DMS153 treated with DMSO at 0.1 percent for 48 hours (cell line): Measurements from ENCODE around the gene POLD3.
"Not testable (repeated sequence)": the region's sequence is repeated elsewhere in the genome, so short reads cannot be mapped to it uniquely, and the experiment has no call there.

Experiments used
- DNase-seq: peaks from one replicate; lab custom pipeline; 2025; ENCODE audit not compliant: unreplicated experiment; lab: John Stamatoyannopoulos, UW

Gene POLD3

GRCh38 chr11:74636630-74637184, 44.3 kb downstream of the POLD3 start:
- DNase-seq = no peak

- DNase-seq = no peak
These were observed 45.3 kb downstream of the POLD3 start for GRCh38 chr11:74637700-74638099.

GRCh38 chr11:74638869-74639268, 46.5 kb downstream of the POLD3 start:
- DNase-seq = no peak

GRCh38 chr11:74639533-74639932, 47.2 kb downstream of the POLD3 start:
- DNase-seq = no peak

GRCh38 chr11:74641289-74641688, 48.9 kb downstream of the POLD3 start:
- DNase-seq = peak; percentile 11

GRCh38 chr11:74641905-74642304, 49.5 kb downstream of the POLD3 start:
- no peak for DNase-seq

GRCh38 chr11:74642912-74643311, 50.5 kb downstream of the POLD3 start:
- no peak for DNase-seq

GRCh38 chr11:74644081-74644480, 51.7 kb downstream of the POLD3 start:
- no peak for DNase-seq

- no peak for DNase-seq
These were observed 53.8 kb downstream of the POLD3 start for GRCh38 chr11:74646215-74646614.

- DNase-seq = no peak
These were observed 54.6 kb downstream of the POLD3 start for GRCh38 chr11:74646954-74647353.

GRCh38 chr11:74647404-74647803, 55.0 kb downstream of the POLD3 start:
- DNase-seq = no peak

- DNase-seq = no peak
These were observed 55.4 kb downstream of the POLD3 start for GRCh38 chr11:74647831-74648230.

GRCh38 chr11:74648894-74649293, 56.5 kb downstream of the POLD3 start:
- no peak for DNase-seq

- no peak for DNase-seq
These were observed 58.1 kb downstream of the POLD3 start for GRCh38 chr11:74650498-74650897.

- DNase-seq = no peak
These were observed 62.6 kb downstream of the POLD3 start for GRCh38 chr11:74654976-74655375.

- DNase-seq = not testable (repeated sequence)
These were observed 66.7 kb downstream of the POLD3 start for GRCh38 chr11:74659124-74659523.

GRCh38 chr11:74662487-74663103, 70.2 kb downstream of the POLD3 start:
- no peak for DNase-seq

- no peak for DNase-seq
These were observed 70.9 kb downstream of the POLD3 start for GRCh38 chr11:74663315-74663714.

- DNase-seq = no peak
These were observed 77.1 kb downstream of the POLD3 start for GRCh38 chr11:74669211-74670160.

GRCh38 chr11:74670171-74670570, 77.8 kb downstream of the POLD3 start:
- no peak for DNase-seq

GRCh38 chr11:74671520-74672196, 79.3 kb downstream of the POLD3 start:
- no peak for DNase-seq
